ENCODE results near the gene SVEP1. TPM values are rescaled to one million over a fixed set of nuclear protein-coding genes. Genes with fewer than 3 reads are reported as not detected.

Gene SVEP1
- total RNA-seq, 2 experiments from 2014 or later, result not detected

DNA sequence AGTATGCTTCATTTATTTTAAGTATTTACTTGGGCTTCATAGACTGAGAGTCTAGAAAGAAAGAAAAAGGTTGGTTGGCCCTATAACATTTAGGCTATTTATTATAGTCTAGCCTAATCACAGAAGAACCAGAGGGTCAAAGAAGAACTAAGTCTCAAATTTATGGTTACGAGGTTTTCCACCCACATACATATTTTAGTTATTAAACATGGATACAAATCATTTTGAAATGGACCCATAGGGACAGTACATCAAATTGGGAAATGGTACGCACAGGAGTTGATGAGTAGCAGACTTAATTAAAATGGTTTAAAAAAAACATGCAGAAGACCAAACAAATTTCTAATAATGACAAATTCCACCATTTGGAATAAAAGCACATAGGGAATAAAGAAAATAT is 17.7 kb downstream of the SVEP1 start:
- no peak overlapping the region for H3K4me3 Mint-ChIP-seq
- Histone ChIP-seq H3K36me3 (ENCODE audit: insufficient read depth, low read length) (no peaks in the 10 kb centered on the region), H3K4me3 (ENCODE audit: low read length) (no peak overlapping the region), H3K9me3 (ENCODE audit: control insufficient read depth in 1 of 2, insufficient read depth in 1 of 2, low read length in 2 of 2) (no peaks in the 10 kb centered on the region), H3K27ac (ENCODE audit: low read depth in 1 of 2, low read length in 2 of 2) (no peak overlapping the region), H3K27me3 (ENCODE audit: control insufficient read depth in 1 of 2, insufficient read depth in 2 of 2, low read length in 2 of 2) (no peaks in the 10 kb centered on the region), H3K4me1 (ENCODE audit: insufficient read depth, low read length) (no peaks in the 10 kb centered on the region)
- no peaks in the 10 kb centered on the region for H3K4me1 Mint-ChIP-seq (ENCODE audit: low read depth)
- ATAC-seq (ENCODE audit: poor library complexity) (no peak), DNase-seq (no peak)
- TF ChIP-seq, protein P1, sequence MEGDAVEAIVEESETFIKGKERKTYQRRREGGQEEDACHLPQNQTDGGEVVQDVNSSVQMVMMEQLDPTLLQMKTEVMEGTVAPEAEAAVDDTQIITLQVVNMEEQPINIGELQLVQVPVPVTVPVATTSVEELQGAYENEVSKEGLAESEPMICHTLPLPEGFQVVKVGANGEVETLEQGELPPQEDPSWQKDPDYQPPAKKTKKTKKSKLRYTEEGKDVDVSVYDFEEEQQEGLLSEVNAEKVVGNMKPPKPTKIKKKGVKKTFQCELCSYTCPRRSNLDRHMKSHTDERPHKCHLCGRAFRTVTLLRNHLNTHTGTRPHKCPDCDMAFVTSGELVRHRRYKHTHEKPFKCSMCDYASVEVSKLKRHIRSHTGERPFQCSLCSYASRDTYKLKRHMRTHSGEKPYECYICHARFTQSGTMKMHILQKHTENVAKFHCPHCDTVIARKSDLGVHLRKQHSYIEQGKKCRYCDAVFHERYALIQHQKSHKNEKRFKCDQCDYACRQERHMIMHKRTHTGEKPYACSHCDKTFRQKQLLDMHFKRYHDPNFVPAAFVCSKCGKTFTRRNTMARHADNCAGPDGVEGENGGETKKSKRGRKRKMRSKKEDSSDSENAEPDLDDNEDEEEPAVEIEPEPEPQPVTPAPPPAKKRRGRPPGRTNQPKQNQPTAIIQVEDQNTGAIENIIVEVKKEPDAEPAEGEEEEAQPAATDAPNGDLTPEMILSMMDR (IDR thresholded peaks at IDR 0.05), result no peak
- intact Hi-C loops (cut with DNase I, micrococcal nuclease), result no loop called here
- H3K9me3 Mint-ChIP-seq, result no peaks in the 10 kb centered on the region
- H3K36me3 Mint-ChIP-seq (ENCODE audit: low read depth), result no peaks in the 10 kb centered on the region
- CTCF ChIA-PET, result no interaction called here
- no peak overlapping the region for H3K27ac Mint-ChIP-seq
- POLR2A ChIA-PET, result no interaction called here
- H3K27me3 Mint-ChIP-seq, result no peaks in the 10 kb centered on the region

DNA sequence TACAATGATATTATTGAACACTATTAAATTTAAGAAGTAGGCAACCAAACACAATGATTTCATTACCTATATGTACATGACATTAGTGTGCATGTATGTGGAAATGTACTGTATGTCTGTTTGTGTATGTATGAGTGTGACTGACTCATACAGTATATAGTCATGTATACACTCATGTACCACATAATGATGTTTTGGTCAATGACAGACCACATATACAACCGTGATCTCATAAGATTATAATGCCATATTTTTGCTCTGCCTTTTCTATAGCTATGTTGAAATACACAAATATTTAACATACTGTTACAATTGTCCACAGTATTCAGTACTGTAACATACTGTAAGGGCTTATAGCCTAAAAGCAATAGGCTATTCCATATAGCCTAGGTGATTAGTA is 19.7 kb downstream of the SVEP1 start:
- Mint-ChIP-seq H3K4me1 (ENCODE audit: low read depth) (no peaks in the 10 kb centered on the region), H3K4me3 (no peak overlapping the region), H3K27ac (no peak overlapping the region), H3K36me3 (ENCODE audit: low read depth) (no peaks in the 10 kb centered on the region), H3K9me3 (no peaks in the 10 kb centered on the region), H3K27me3 (no peaks in the 10 kb centered on the region)
- no peak for DNase-seq
- ChIA-PET CTCF (no interaction called here), POLR2A (no interaction called here)
- Histone ChIP-seq H3K27me3 (ENCODE audit: control insufficient read depth in 1 of 2, insufficient read depth in 2 of 2, low read length in 2 of 2) (no peaks in the 10 kb centered on the region), H3K27ac (ENCODE audit: low read depth in 1 of 2, low read length in 2 of 2) (no peak overlapping the region), H3K9me3 (ENCODE audit: control insufficient read depth in 1 of 2, insufficient read depth in 1 of 2, low read length in 2 of 2) (no peaks in the 10 kb centered on the region), H3K4me1 (ENCODE audit: insufficient read depth, low read length) (no peaks in the 10 kb centered on the region), H3K4me3 (ENCODE audit: low read length) (no peak overlapping the region), H3K36me3 (ENCODE audit: insufficient read depth, low read length) (no peaks in the 10 kb centered on the region)
- TF ChIP-seq, protein P1 (IDR thresholded peaks at IDR 0.05), result no peak
- no peak for ATAC-seq (ENCODE audit: poor library complexity)
- intact Hi-C loops (cut with DNase I, micrococcal nuclease), result no loop called here

DNA sequence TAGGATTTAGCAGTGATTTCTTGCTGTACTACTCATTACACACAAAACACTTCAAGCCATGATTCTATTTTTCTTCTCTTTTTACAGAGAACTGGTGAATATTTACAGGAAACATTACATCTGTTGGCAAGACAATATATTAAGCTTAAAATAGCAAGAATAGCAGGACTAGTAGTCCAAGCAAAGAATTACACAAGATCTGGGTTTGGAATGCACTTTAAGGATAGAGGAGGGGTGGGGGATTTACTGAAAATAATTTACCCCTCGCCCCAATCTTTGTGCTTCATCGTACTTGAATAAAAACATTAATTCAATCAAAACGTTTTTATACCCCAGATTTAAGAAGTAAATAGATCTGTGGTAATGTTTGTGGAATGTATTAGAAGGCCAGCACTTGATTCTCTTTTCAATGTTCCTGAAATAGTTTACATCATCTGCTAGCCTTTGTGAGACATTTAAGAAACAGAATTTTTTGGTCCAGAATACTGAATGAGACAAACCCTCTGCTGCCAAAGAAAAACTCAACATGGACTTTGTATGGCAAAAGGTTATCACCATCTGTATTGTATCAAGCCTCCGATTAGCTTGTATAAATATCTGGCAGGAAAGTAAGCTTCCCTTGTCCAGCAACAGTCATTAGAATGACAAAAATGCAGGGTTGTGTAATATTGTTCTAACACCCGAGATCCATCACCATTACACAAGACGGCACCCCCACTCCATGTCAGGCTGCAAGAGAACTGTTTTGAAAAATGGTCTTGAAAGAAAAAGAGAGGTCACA is 23.8 kb downstream of the SVEP1 start:
- Mint-ChIP-seq H3K4me1 (ENCODE audit: low read depth) (no peaks in the 10 kb centered on the region), H3K4me3 (no peak overlapping the region), H3K27ac (no peak overlapping the region), H3K36me3 (ENCODE audit: low read depth) (no peaks in the 10 kb centered on the region), H3K27me3 (no peaks in the 10 kb centered on the region), H3K9me3 (no peaks in the 10 kb centered on the region)
- Histone ChIP-seq H3K9me3 (ENCODE audit: control insufficient read depth in 1 of 2, insufficient read depth in 1 of 2, low read length in 2 of 2) (no peaks in the 10 kb centered on the region), H3K4me3 (ENCODE audit: low read length) (no peak overlapping the region), H3K27me3 (ENCODE audit: control insufficient read depth in 1 of 2, insufficient read depth in 2 of 2, low read length in 2 of 2) (no peaks in the 10 kb centered on the region), H3K27ac (ENCODE audit: low read depth in 1 of 2, low read length in 2 of 2) (no peak overlapping the region), H3K36me3 (ENCODE audit: insufficient read depth, low read length) (no peaks in the 10 kb centered on the region), H3K4me1 (ENCODE audit: insufficient read depth, low read length) (no peaks in the 10 kb centered on the region)
- TF ChIP-seq, protein P1 (IDR thresholded peaks at IDR 0.05), result no peak
- DNase-seq (no peak), ATAC-seq (ENCODE audit: poor library complexity) (no peak)
- POLR2A ChIA-PET, result no interaction called here
- intact Hi-C loops (cut with DNase I, micrococcal nuclease), result no loop called here
- CTCF ChIA-PET, result no interaction called here

Measured in CD4-positive, alpha-beta T cell (primary cell).